ENCODE measurements around the gene LRRN2.
"Not testable (repeated sequence)": the region's sequence is repeated elsewhere in the genome, so short reads cannot be mapped to it uniquely, and the experiment has no call there.

LRRN2 gene

DNA sequence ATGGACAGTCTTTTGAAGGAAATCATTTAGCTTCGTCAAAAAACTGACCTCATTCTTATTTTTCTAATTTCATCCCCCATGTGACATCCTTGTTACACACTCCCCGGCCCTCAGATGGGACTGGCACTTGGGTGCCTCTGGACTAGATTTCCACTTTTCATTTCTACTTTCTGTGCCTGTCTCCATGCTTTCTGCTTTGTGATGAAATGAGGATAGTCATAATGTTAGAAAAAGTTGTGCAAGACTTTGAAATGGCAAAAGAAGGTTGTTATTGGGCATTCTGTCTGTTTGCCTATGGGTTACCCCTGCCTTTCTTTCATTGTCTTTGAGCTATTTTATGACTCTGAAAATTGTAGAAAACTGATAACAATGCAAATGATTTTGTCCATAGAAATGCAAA lies 114.4 kb downstream of the LRRN2 start:
- no peak for DNase-seq

DNA sequence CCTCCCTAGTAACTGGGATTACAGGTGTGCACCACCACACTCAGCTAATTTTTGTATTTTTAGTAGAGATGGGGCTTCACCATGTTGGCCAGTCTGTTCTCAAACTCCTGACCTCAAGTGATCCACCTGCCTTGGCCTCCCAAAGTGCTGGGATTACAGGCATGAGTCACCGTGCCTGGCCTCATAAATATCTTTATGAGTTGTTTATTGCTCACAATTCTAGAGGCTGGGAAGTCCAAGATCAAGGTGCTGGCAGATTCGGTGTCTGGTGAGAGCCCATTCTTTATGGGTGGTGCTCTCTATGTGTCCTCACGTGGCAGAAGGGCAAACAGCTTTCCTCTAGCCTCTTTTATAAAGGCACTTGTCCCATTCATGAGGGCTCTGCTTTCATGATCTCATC lies 115.5 kb downstream of the LRRN2 start:
- DNase-seq, result not testable (repeated sequence)

GRCh38 chr1:204569478-204569877 lies 116.1 kb downstream of the LRRN2 start:
- no peak for DNase-seq

DNA sequence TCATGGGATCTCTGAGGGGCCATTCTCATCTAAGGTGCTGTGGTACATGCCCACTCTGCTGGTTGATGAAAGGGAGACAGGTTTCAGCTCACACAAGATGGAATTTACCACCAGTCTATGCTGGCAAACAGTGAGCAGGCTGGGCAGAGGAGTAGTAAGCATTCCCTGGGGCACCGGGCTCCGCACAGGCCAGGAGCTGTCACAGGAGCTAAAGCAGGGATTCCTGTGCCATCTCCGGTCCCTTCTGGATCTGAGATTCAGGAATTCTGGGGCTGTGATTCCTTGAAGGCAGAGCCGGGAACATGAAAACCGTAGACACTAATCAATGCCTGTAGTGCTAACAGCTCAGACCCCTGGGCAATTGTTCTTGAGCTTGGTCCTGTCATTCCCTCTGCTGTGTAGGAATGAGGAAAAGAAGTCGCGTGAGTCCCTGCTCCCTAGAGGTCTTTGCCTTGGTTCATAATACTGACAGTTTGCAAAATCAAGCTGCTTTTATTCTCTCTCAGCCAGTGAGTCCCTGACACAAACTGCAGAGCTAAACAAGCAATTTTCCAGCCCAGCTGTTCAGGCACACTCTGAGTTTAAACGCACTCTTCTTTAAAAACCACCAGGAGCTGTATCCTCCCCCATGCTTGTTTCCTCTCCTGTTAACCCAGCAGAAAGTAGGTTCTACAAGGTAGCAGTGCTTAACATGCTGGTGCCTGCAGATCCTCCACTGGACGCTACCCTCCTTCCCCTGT lies 116.8 kb downstream of the LRRN2 start:
- DNase-seq, result no peak
